EH (cell line): Measurements from ENCODE around the gene NDFIP1.

Experiments
- DNase-seq: peaks from one replicate; pipeline ENCODE4 v3.0.0-alpha.2; 2015; ENCODE audit warnings: low read depth

NDFIP1 gene

DNA sequence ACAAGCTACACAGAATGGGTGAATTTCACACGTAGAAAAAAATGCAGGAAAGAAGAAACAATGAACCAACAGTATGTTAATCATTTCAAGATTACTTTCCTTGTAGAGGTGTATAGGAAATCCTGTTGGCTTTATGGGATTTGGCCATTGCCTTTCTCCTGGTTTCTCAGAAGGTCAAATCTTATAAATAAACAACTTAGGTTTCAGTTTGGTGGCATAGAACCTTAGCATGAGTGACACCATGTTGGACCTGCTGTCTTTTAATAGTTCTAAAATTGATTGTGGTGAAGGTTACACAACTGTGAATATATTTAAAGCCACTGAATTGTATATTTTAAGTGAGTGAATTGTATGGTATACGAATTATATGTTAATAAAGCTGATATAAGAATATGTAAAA lies 16.7 kb upstream of the NDFIP1 start:
- DNase-seq = no peak

DNA sequence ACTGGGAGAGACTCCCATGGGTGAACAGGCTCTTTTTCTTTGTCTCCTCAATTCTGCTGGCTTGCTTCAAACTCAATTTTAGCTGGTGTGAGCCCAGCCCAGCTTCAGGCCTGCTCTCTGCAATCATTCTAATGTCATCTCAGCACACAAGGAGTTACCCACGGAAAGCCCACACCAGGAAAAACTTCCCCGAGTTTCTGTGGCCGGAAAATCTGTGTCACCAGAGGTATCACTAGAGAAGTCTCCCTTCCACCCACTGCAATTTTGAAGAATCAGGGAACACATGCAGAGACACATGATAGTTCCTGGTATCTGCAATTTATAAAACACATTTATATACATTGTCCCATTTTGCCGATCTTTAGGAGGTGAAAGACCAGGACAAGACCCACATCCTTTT lies 13.5 kb upstream of the NDFIP1 start:
- no peak for DNase-seq

DNA sequence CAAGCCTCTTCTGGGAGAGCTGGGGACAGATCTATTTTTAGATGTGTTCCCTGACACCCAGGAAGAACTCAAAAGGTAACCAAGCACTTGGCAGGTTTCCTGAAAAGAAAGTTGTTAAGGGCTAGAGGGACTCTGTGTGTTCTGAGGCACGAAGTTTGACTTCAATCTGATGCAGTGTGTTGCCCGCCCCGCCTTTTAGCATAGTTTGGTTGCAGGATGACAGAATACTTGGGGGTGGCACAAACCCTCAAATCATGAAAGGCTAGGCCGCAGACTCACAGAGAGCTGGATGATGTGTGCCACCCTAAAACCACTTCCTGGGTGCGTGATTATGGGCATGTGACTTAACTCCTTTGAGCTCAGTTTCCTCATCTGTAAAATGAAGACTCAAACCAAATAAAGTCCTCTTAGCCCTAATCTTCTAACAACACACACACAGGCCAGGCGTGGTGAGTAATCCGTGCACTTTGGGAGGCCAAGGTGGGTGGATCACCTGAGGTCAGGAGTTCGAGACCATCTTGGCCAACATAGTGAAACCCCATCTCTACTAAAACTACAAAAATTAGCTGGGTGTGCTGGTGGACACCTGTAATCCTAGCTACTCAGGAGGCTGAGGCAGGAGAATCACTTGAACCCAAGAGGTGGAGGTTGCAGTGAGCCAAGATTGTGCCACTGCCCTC lies 12.8 kb upstream of the NDFIP1 start:
- DNase-seq = no peak

DNA sequence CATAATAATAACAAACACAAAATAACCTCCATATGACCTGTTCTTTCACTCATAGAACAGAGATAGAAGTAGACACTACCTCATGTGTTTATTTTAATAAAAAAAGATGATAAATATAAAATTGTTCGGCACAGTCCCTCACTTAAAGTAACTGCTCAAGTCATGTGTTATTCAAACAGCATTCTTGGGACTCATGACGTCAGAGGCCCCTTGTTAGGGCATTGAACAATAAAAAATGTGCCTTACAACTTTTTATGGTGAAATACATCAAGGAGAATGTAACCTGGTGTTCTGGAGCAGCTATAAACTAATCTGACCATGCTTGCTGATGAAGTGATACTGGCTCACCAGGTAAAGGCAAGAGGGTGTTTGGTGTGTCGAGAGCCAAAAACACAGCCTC lies 12.2 kb upstream of the NDFIP1 start:
- peak; percentile 31 for DNase-seq

DNA sequence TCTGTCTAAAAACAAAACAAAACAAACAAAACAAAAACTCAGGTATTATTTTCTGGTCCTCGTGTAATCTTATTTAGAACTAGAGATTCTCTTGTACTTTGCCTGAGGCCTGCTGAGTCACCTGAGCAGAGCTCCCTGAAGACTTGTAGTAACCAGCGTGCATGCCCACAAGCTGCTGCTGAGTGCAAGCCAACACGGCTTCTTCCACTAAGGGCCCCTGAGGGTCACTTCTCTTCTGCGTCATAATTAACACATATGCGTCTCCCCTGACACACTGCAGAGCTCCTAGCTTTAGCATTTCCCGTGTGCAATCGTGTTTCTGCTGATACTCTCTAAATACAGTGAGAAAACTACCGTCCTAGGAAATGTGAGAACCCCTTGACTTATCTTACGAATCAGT lies 10.9 kb upstream of the NDFIP1 start:
- no peak for DNase-seq

DNA sequence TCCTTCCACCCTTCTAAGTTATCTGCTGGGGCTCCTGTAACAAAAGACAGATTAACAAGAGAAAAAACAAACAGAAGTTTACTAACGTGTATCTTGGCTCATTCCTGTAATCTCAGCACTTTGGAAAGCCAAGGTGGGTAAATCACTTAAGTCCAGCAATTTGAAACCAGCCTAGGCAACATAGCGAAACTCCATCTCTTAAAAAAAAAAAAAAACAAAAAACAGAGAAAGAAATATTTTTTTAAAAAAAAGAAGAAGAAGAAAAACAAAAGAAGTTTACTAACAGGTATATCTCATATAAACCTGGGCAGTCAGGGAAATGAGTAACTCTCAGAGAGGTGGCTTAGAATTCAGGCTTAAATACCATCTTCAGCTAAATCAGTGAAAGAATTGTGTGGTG lies 10.3 kb upstream of the NDFIP1 start:
- no peak for DNase-seq

DNA sequence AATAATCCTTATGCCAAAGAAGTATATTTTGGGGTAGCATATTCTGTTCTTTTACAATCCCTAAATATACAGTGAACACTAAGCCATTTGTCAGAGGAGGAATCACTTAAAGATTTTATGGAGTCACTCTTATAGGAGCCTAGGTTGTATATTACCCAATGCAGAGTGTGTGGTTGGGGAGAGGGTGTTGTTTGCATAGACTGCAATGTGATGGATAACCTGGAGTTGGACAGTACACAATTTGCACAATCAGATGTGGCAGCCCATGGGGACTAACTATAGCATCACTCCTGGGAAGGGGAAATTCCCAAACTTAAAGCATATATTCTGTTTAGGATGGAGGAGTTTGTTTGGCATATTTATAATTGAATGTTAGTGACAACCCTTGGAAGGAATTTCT lies 9.6 kb upstream of the NDFIP1 start:
- no peak for DNase-seq

DNA sequence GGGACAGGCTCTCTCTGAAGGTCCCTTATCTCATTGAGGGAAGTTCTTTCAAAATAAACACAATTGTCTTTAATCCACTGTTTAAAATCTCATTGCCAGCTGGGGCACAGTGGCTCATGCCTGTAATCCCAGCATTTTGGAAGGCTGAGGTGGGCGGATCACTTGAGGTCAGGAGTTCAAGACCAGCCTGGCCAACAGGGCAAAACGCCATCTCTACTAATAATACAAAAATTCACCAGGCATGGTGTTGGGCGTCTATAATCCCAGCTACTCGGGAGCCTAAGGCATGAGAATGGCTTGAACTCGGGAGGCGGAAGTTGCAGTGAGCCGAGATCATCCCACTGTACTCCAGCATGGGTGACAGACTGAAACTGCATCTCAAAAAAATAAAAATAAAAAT lies 8.3 kb upstream of the NDFIP1 start:
- DNase-seq = no peak

DNA sequence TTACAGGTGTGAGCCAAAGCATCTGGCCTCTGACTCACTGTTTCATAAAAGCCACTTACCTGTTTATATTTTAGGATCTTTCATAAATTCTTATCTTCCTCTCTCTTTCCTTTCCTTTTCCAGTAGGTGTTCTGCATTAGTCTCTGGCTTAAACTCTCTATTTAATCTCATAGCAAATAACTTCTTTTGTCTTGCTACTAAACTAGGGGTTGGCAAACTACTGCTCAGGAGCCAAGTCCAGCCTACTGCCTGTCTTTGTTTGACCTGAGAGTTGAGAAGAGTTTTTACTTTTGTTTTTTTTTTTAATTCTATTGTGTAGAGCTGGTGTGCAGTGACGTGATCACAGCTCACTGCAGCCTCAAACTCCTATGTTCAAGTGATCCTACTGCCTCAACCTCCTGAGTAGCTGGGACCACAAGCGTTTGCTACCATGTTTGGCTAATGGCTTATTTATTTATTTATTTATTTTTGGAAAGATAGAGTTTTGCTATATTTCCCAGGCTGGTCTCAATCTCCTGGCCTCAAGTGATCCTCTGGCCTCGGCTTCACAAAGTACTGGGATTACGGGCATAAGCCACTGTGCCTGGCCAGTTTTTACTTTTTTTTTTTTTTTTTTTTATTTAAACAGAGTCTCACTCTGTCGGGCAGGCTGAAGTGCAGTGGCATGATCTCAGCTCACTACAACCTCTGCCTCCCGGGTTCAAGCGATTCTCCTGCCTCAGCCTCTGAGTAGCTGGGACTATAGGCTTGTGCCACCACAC lies 5.4 kb upstream of the NDFIP1 start:
- no peak for DNase-seq

DNA sequence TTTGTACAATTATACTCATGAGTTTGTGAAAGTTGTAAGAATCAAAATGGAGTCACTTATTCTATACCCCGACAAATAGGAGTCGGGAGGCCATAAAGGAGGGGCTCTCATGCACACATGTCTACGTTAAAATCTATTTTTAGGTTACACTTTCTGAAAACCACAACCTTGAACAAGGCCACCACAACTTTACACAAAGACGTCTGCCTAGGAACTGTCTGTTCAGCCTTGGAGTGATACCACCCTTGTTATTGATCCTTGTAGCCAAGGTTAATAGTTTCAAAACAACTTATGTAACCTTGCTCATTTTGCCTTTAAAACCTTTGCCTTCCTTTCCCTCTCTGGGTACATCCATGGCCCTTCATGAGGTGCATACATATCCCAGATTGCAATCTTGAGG lies 4.1 kb upstream of the NDFIP1 start:
- no peak for DNase-seq

DNA sequence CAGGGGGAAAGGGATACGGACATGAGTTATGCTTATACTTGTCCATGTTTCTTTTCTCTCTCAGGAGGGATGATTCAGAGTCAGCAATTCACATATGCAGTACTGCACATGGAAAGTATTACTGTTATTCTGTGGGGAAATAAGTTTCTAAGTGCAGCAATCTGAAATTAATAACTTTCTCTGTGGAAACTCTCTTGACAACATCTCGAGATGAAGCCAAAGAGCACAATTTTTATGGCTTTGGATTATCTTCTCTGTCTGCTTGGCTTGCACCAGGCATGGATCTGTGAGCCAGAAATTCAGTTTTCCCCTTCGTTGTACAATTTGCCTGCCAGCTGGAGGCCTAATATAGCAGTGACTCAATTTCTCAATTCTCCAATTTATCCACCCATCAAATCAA lies 2.5 kb upstream of the NDFIP1 start:
- peak; percentile 9 for DNase-seq

DNA sequence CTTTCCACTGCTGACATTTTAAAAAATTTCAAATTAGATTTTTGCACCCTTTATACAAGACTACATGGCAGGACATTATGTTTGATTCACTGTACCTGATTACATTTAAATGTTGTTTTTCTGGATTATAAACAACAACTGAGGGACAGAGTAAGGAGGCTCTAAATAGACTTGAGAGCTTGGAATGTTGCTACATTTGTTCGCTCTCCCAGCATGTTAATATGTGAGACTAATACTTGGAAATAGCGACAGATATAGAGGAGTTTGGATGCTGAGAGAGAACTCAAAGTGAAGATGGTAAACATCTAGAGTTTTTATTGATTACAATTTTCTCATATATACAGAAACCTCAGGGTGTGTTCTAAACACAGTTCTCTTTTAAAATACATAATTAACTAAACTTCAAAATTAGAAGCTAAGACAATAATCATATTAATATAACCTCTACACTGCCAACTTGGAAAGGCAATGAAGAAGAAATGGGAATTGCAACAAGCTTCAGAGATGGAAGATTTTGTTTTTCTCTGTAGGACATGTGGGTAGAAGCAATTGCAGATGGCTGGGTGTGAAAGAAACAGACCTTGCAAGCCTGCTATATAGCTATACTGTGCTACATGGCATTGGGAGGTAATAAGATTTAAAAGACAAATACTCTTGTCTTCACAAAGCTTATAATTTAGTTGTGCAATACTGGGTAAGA lies 1.4 kb upstream of the NDFIP1 start:
- no peak for DNase-seq

DNA sequence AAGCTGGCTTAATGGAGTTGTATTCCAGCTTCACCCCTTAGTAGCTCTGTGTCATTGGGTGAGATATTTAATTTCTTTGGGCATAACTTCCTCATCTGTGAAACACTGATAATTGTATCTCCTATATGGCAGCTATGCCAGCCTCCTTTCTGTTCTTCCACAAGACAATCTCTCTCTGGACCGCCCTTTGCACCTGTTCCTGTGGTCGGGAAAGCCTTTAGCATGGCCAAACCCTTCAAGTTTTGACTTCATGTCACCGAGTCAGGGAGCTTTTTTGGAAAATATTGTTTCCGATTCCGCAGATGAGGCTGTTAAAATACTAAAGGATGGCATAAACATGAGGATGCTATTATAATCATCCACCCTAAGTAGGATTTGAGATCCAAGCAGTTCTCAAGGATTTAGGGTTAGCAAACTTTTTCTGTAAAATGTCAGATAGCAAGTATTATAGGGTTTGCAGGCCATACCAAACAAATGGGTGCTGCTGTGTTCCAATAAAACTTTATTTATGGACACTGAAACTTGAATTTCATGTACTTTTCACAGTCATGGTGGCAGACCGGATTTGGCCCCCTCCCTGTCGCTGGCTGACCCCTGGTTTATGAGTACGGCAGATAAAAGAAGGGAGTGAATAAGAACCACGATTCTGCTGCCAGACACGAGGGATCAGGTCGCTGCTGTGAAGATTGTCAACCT lies 695 bp upstream of the NDFIP1 start:
- DNase-seq = no peak

DNA sequence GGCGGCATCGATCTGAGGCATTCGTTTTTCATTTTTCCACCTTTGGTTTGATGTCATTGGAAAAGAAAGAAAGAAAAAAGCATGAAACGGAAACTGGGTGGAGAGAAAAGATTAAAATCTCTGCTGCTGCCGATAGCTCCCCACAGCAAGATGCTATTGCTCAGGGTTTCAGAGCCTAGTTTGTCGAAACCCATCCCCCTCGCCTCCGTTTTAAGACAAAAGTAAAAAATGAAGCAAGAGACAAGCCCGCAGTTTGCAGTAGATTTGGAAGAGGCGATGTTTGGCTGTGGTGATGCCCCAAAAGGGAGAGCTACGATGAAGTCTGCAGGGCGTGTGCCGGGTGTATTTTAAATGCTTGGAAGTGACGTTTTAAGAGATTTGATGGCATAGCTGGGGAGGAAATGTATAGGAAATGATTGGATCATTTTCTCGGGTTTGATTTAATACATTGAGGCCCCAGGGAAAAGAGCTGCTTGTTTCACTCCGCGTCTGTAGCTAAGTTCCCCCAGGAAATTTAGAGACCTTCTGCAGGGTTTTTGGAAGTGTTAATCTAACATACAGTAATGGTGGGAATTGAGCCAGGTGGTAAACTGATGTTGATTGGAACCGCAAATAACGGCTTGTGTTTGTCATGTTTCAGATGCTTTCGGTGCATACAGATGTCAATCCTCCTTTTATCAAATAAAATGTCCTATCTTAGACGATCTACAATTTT lies 909 bp downstream of the NDFIP1 start:
- peak; percentile 44 for DNase-seq

DNA sequence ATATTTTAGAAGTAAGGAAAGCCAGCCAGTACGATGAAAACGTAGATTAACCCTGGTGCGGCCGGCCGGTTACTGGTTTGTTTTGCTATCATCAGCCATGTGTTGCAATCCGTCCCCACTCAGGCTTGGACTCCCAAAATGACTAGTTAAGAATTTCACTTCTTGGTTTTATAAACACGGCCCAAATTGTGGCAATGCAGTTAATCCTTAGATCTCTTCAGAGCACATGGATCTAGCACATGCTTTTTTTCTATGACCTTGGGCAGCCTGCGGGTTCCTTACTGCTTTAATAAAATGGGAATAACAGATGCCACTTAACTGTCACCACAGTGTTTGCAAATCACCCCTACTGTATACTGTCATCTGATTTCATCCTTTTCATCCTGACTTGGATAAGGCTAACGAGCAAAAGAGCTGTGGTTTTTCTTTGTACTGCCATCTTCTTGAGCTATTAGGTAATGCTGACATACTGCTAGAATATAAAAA lies 1.5 kb downstream of the NDFIP1 start:
- peak; percentile 57 for DNase-seq

DNA sequence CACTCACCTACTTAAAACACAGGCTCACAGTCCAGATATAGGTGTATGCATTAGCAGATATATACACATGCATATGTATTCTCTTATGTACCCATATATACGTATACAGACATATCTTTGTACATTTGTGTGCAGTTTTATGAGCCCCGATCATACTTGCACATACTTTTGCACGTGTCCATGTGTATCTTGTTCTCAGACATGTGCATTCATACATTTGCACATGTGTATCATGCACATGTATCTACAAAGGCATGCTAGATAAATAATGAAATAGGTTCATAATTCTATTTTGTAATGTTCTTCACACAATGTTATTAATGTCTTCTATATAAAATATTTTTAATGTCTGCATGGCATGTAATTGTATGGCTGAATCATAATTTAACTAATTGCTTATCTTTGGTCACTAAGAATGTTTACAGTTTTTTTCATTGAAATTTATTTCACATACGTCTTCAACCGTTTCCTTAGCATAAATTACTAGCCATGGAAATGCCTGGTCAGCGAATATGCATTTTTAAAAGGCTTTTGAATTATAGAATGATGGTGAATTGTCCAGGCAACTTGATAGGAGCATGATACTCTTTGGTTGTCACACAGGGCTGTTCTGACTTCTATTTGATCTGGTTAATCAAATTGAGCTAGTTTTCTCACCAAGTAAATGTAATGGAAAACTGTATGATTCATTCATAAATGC lies 2.6 kb downstream of the NDFIP1 start:
- DNase-seq = no peak

DNA sequence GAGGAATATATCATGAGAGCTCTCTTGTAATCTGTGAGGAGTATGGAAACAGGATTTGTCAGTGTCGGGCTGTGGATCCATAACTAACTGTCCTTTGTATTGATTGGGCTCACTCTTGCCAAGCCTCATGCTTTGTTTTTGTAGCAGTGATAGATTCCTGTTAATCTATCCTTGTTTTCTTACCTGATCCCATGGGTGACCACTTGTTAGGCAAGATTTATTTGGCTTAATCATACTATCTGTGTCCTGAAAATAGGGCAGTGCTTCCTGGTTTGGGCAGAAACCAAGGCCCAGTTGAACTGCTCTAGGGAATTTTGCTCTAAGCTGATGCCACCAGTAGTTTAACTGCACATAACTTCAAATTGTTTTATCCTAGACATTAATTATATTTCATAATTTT lies 6.1 kb downstream of the NDFIP1 start:
- no peak for DNase-seq

DNA sequence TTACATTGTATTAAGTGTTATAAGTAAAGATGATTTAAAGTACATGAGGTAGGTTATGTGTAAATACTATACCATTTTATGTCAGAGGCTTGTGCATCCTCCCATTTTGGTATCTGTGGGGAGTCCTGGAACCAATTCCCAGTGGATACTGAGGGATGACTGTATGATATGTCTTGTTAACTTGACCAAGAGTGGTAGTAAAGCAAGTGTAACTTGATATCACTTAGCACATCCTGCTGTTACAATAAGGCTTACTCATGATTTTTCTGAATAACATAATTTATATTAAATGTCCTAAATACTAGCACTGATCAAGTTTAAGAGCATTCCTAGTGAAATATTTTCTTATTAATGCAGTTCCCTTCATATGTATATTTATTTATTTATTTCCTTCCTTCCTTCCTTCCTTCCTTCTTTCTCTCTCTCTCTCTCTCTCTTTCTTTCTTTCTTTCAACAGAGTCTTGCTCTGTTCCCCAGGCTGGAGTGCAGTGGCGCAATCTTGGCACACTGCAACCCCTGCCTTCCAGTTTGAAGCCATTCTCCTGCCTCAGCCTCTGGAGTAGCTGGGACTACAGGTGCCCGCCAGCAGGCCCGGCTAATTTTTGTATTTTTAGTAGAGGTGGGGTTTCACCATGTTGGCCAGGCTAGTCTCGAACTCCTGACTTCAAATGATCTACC lies 7.5 kb downstream of the NDFIP1 start:
- DNase-seq = peak; percentile 61

DNA sequence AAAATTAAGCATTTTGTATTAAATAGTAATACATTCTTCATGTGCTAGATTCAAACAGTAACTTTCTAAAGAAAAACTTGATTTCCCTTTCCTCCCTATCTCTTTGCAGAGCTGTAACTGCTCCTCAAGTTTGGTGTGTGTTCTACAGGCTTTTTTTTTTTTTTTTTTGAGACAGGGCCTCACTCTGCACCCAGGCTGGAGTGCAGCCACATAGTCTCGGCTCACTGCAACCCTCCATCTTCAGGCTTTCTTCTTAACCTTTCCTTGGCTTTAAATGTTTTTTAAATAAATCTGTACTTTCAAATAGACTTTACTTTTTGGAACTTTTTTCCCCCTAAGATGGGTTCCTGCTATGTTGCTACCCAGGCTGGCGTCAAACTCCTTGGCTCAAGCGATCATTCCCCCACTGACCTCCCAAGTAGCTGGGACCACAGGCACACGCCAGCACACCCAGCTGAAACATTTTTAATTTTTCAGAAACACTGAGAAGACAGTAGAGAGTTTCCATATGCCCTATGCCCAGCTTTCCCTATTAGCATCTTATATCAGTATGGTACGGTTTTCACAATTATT lies 9.1 kb downstream of the NDFIP1 start:
- no peak for DNase-seq

DNA sequence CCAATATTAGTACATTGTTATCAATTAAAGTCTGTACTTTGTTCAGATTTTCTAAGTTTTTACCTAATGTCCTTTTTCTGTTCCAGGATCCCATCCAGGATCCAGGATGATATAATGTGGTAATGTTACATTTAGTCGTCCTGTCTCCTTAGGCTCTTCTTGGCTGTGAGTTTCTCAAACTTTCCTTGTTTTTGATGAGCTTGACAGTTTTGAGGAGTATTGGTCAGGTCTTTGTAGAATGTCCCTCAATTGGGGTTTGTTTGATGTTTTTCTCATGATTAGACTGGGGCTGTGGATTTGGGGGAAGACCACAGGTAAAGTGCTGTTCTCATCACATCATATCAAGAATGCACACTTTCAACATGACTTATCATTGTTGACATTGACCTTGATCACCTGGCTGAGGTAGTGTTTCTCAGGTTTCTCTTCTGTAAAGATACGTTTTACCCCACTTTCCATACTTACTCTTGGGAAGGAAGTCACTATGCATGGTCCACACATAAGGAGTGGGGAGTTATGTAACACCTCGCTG lies 9.6 kb downstream of the NDFIP1 start:
- DNase-seq = no peak
